Keratinocyte (primary cell): ENCODE data around the gene TSHZ1. TPM values are rescaled to one million over a fixed set of nuclear protein-coding genes. Genes with fewer than 3 reads are reported as not detected.

Experiments used
- DNase-seq: peaks from one replicate; pipeline ENCODE4 v3.0.0-alpha.2; 2011; ENCODE audit warnings: low read depth, missing footprints, low spot score
- FAIRE-seq: peaks from 2 replicates; lab custom pipeline; 2011; peaks lifted over from hg19 to GRCh38; lab: Jason Lieb, UNC
- H2AFZ ChIP-seq: 2 replicates; pipeline ENCODE4 v1.6.0; 2012; ENCODE audit warnings: low read length, control low read depth, inconsistent platforms; ENCODE audit not compliant: control insufficient read depth
- H3K27ac ChIP-seq: 2 replicates; pipeline ENCODE4 v1.5.1; 2011; ENCODE audit warnings: low read length; ENCODE audit not compliant: control insufficient read depth, insufficient read depth
- H3K27me3 ChIP-seq: 3 replicates; pipeline ENCODE4 v1.6.0; 2011; ENCODE audit warnings: low read length; ENCODE audit not compliant: control insufficient read depth, insufficient read depth; ENCODE audit errors: extremely low read depth
- H3K36me3 ChIP-seq, 2 experiments: 2 replicates in 1 of 2; 3 replicates in 1 of 2; pipeline ENCODE4 v1.5.1; 2011; ENCODE audit warnings: low read length in 2 of 2, mild to moderate bottlenecking in 1 of 2; ENCODE audit not compliant: control insufficient read depth in 2 of 2, insufficient read depth in 2 of 2; ENCODE audit errors: extremely low read depth in 1 of 2
- H3K4me1 ChIP-seq: 3 replicates; pipeline ENCODE4 v1.5.1; 2011; ENCODE audit warnings: low read length; ENCODE audit not compliant: control insufficient read depth, insufficient read depth; ENCODE audit errors: extremely low read depth
- H3K4me2 ChIP-seq: 3 replicates; pipeline ENCODE4 v1.6.0; 2011; ENCODE audit warnings: low read depth, low read length; ENCODE audit not compliant: control insufficient read depth, insufficient read depth; ENCODE audit errors: extremely low read depth
- H3K4me3 ChIP-seq, 3 experiments: fragments of 200-600 bp in 1 of 3; sonication (generic) in 1 of 3; 2 replicates in 2 of 3; 3 replicates in 1 of 3; pipeline ENCODE4 v1.5.1; 2011 to 2016; ENCODE audit warnings: low read length in 3 of 3, mild to moderate bottlenecking in 3 of 3, control low read depth in 2 of 3, inconsistent platforms in 1 of 3, low read depth in 1 of 3, mixed read lengths in 1 of 3, mixed run types in 1 of 3, moderate library complexity in 1 of 3; ENCODE audit not compliant: control insufficient read depth in 2 of 3, insufficient read depth in 2 of 3; ENCODE audit errors: extremely low read depth in 1 of 3
- H3K79me2 ChIP-seq: 2 replicates; pipeline ENCODE4 v1.6.0; 2012; ENCODE audit warnings: low read length; ENCODE audit not compliant: control insufficient read depth, insufficient read depth
- H3K9ac ChIP-seq: 3 replicates; pipeline ENCODE4 v1.6.0; 2011; ENCODE audit warnings: low read length; ENCODE audit not compliant: control insufficient read depth, insufficient read depth; ENCODE audit errors: extremely low read depth
- H3K9me1 ChIP-seq: 3 replicates; pipeline ENCODE4 v1.6.0; 2011; ENCODE audit warnings: low read length; ENCODE audit not compliant: control insufficient read depth, insufficient read depth; ENCODE audit errors: extremely low read depth
- H3K9me3 ChIP-seq: 2 replicates; pipeline ENCODE4 v1.5.1; 2012; ENCODE audit warnings: low read depth, low read length; ENCODE audit not compliant: control insufficient read depth
- H4K20me1 ChIP-seq: 3 replicates; pipeline ENCODE4 v1.6.0; 2011; ENCODE audit warnings: low read length; ENCODE audit not compliant: control insufficient read depth, insufficient read depth; ENCODE audit errors: extremely low read depth
- CTCF ChIP-seq, 3 experiments: IDR thresholded peaks in 1 of 3; conservative IDR thresholded peaks in 1 of 3; optimal IDR thresholded peaks in 1 of 3; 2 replicates in 2 of 3; 3 replicates in 1 of 3; pipeline versions ENCODE3 to v1.5.1; 2011; ENCODE audit warnings: low read length in 3 of 3, mild to moderate bottlenecking in 3 of 3, moderate library complexity in 2 of 3, control low read depth in 1 of 3, inconsistent platforms in 1 of 3; ENCODE audit not compliant: insufficient read depth in 2 of 3; ENCODE audit errors: extremely low read depth in 1 of 3
- EZH2 ChIP-seq: IDR thresholded peaks from one replicate; pipeline ENCODE4 v1.6.1; 2012; ENCODE audit warnings: inconsistent platforms, mild to moderate bottlenecking, low read length, moderate library complexity
- dilution Hi-C: fragments of 300-500 bp; cut with MboI; formaldehyde crosslinking; loops from one replicate; pipeline ENCODE4 v1.7.0; 2020; ENCODE audit warnings: low sequenced_read_pairs; ENCODE audit not compliant: extremely low pct_ligation_motif_present
- polyA plus RNA-seq, 5 experiments: library from polyadenylated mRNA; depleted of rRNA in 3 of 5; stranded (reverse) in 3 of 5; stranded (forward) in 1 of 5; unstranded in 1 of 5; fragments of >200 nt; gene quantifications; 1 replicate in 1 of 5; 2 replicates in 3 of 5; 3 replicates in 1 of 5; pipeline versions ENCODE4 v1.2.1 to v1.2.3, GENCODE V29; 2011 to 2012; ENCODE audit warnings: missing spikeins in 2 of 5, low read depth in 1 of 5, low replicate concordance in 1 of 5

Gene TSHZ1
- polyA plus RNA-seq, 1 donor (not counting 4 experiments of a cell fraction or from before 2014, with no cell fraction given), result 2.2 TPM

- H3K27me3 ChIP-seq, result no peaks in the 10 kb centered on the region
- no peaks in the 10 kb centered on the region for H4K20me1 ChIP-seq
- no peaks in the 10 kb centered on the region for H3K9me1 ChIP-seq
- peak overlapping the region; percentile 36 for H3K4me2 ChIP-seq
- FAIRE-seq (no peak), DNase-seq (no peak)
- H3K4me3 ChIP-seq, result no peak overlapping the region
- TF ChIP-seq EZH2 (no peak), CTCF (optimal IDR thresholded peaks at IDR 0.05 in 1 of 3, IDR thresholded peaks at IDR 0.05 in 1 of 3, conservative IDR thresholded peaks at IDR 0.05 in 1 of 3; ENCODE audit: extremely low read depth in 1 of 3, insufficient read depth in 2 of 3, low read length in 3 of 3) (no peak)
- H2AFZ ChIP-seq, result no peak overlapping the region
- no peak overlapping the region for H3K27ac ChIP-seq
- H3K9ac ChIP-seq, result no peak overlapping the region
- no peaks in the 10 kb centered on the region for H3K9me3 ChIP-seq
- dilution Hi-C loops, result no loop called here
- H3K36me3 ChIP-seq, result no peaks in the 10 kb centered on the region
- H3K79me2 ChIP-seq, result peaks cover 9% of the 10 kb centered on the region
- H3K4me1 ChIP-seq, result peaks cover 11% of the 10 kb centered on the region
Observed at GRCh38 chr18:75213611-75214331, 3.2 kb downstream of the TSHZ1 start.

- Histone ChIP-seq H3K27me3 (no peaks in the 10 kb centered on the region), H3K79me2 (peaks cover 9% of the 10 kb centered on the region), H4K20me1 (no peaks in the 10 kb centered on the region), H3K27ac (no peak overlapping the region), H3K4me1 (peaks cover 11% of the 10 kb centered on the region), H3K9me3 (no peaks in the 10 kb centered on the region), H3K36me3 (no peaks in the 10 kb centered on the region), H3K4me2 (no peak overlapping the region), H3K9me1 (no peaks in the 10 kb centered on the region), H2AFZ (no peak overlapping the region), H3K4me3 (no peak overlapping the region), H3K9ac (no peak overlapping the region)
- DNase-seq, result no peak
- dilution Hi-C loops, result no loop called here
- FAIRE-seq, result no peak
- no peak for TF ChIP-seq CTCF (optimal IDR thresholded peaks at IDR 0.05 in 1 of 3, IDR thresholded peaks at IDR 0.05 in 1 of 3, conservative IDR thresholded peaks at IDR 0.05 in 1 of 3; ENCODE audit: extremely low read depth in 1 of 3, insufficient read depth in 2 of 3, low read length in 3 of 3)
- no peak for TF ChIP-seq EZH2
Observed at GRCh38 chr18:75214332-75214690, 3.7 kb downstream of the TSHZ1 start.
